OCI-LY3 (cell line): ENCODE data around the gene OTOGL.

ENCODE experiments used
- EZH2phosphoT487 ChIP-seq: fragments of 200-600 bp; shearing (Covaris generic); IDR thresholded peaks from 2 replicates; pipeline ENCODE4 v1.6.1; 2018; ENCODE audit warnings: antibody characterized with exemption, mixed run types, low read depth
- TF ChIP-seq, protein P1 (sequence below): fragments of 200-600, 300-600 bp; sonication (generic); IDR thresholded peaks from 2 replicates; pipeline ENCODE4 v1.5.1; 2014; ENCODE audit warnings: antibody characterized with exemption, low read length, low read depth

DNA sequence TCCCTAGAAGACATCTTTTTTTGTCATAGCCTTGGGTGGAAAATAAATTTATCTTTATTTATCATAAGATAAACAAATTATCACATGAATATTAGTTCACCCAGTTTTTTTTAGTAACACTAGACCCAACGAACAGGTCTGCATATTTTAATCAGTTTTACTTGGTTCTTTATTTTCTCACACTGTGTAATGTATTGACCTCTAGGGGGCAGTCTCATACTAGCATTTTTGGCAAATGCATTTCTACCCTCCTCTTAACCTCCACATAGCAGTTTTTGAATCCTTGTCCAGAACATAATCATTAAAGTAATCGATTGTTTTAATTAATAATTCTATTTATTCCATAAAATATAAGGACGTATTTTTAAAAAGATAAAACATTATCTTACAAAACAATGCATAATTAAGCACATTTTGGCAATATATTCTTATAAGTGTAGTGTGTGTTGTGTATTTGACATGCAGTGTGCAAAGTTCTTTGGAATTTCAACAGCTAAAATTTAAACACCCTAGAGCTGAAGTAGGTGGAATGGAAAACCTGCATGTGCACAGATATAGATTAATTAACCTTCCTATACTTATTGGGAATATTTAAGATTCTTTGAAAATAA, 313.1 kb downstream of the OTOGL start:
- TF ChIP-seq, protein P1, sequence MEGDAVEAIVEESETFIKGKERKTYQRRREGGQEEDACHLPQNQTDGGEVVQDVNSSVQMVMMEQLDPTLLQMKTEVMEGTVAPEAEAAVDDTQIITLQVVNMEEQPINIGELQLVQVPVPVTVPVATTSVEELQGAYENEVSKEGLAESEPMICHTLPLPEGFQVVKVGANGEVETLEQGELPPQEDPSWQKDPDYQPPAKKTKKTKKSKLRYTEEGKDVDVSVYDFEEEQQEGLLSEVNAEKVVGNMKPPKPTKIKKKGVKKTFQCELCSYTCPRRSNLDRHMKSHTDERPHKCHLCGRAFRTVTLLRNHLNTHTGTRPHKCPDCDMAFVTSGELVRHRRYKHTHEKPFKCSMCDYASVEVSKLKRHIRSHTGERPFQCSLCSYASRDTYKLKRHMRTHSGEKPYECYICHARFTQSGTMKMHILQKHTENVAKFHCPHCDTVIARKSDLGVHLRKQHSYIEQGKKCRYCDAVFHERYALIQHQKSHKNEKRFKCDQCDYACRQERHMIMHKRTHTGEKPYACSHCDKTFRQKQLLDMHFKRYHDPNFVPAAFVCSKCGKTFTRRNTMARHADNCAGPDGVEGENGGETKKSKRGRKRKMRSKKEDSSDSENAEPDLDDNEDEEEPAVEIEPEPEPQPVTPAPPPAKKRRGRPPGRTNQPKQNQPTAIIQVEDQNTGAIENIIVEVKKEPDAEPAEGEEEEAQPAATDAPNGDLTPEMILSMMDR, result peak; percentile 79
- no peak for TF ChIP-seq EZH2phosphoT487
